ENCODE results near the gene MAP6D1.

The MAP6D1 gene

DNA sequence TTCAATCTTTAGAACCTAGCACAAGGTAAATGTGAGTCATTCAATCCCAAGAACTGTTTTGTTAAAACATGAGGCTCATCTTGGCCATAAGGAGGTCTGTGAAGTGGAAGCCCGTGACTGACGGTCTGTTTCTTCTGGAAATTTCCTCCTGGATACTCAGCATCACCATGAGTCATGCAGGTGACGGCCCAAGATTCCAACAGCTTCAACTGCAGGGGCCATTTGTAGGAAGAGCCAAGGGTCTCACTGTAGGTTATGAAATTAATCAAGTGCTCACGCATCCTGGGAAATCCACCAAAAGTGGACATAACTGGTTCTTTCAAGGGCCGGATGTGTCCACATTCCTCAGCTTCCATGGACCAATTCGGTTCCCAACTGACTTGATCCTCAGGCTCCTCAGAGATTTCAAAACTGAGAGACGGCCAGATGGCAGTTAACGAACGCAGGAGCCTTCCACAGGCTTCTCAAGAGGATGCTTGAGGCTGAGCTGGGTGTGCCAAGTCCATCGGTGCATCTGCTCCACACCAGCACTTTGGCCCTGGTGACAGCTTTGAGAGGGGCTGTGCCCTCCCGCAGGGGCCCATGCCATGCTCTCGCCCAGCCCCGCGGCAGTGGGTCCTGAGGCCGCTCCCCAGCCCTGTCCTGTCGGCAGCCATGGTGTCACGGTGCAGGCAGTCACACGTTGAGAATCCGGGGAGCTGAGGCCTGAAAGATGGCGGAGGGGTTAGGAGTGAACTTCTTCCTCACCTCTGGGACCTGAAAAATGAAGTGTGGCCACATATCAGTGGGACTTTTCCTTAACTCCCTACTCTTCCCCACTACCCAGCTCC is 8.5 kb downstream of the MAP6D1 start:
- DNase-seq (ENCODE audit: insufficient read length, low spot score): no peak
- no peak for FAIRE-seq
- no peak for TF ChIP-seq POLR2A (IDR thresholded peaks at IDR 0.05; ENCODE audit: low read depth, low read length)

DNA sequence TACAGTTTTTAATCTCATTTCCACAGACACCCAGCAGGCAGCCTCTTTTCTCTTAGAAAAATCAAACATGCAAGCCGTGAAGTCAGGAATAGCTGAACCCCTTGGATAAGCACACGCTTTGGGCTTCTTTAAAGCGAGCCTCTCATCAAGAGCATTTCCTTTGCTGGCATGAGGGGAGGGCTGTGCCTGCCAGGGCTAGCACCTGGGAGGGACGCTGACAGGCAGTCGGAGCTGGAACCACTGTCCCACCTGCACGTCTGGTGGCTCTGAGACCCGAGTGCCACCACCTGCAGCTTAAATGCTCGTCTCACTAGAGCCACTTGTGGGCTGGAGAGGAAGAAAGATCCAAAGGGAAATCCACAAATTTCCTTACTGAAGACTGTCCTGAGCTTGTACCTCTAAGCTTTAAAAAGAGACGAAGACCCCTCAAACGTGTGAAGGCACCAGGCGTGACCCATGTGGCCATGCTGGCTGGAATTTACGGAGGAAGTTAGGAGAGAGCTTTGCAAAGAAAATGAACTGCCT is 9.4 kb downstream of the MAP6D1 start:
- DNase-seq (ENCODE audit: insufficient read length, low spot score): no peak
- no peak for FAIRE-seq
- TF ChIP-seq POLR2A (IDR thresholded peaks at IDR 0.05; ENCODE audit: low read depth, low read length): no peak

DNA sequence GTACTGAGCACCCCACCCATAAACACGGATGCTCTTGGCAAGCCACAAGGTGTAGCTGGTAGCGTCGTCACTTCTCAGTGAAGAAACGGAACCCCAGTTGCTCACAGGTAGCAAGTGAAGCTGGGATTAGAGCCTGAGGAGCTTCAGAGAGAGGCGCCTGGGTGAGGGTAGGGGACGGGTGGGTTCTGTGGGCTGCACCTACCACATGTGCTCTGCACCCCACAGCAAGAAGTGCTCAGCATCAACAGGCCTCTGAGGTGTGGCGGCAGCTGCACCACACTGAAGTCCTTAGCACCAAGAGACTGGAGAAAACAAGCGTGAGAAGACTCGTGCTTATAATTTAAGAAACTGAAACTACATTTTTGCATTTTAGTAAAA is 9.8 kb downstream of the MAP6D1 start:
- DNase-seq (ENCODE audit: insufficient read length, low spot score) (no peak), FAIRE-seq (no peak)
- TF ChIP-seq POLR2A (IDR thresholded peaks at IDR 0.05; ENCODE audit: low read depth, low read length): no peak

DNA sequence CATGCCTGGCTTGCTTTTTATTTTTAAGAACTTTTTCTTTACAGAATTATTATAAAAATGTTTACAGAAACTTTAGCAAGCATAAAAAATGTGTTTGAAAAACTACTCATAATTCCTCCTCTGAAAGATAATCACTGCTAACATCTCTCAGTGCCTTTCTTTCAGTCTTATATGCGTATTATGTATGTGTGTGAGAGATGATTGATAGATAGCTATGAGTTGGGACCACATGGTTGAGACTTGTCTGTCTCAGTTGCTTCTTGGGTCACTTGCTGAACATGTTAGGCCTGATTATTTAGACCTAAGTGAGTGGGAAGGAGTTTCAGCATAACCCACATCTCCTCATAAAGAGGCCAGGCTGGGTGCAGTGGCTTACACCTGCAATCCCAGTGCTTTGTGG is 11.1 kb downstream of the MAP6D1 start:
- DNase-seq (ENCODE audit: insufficient read length, low spot score) (no peak), FAIRE-seq (no peak)
- no peak for TF ChIP-seq POLR2A (IDR thresholded peaks at IDR 0.05; ENCODE audit: low read depth, low read length)

DNA sequence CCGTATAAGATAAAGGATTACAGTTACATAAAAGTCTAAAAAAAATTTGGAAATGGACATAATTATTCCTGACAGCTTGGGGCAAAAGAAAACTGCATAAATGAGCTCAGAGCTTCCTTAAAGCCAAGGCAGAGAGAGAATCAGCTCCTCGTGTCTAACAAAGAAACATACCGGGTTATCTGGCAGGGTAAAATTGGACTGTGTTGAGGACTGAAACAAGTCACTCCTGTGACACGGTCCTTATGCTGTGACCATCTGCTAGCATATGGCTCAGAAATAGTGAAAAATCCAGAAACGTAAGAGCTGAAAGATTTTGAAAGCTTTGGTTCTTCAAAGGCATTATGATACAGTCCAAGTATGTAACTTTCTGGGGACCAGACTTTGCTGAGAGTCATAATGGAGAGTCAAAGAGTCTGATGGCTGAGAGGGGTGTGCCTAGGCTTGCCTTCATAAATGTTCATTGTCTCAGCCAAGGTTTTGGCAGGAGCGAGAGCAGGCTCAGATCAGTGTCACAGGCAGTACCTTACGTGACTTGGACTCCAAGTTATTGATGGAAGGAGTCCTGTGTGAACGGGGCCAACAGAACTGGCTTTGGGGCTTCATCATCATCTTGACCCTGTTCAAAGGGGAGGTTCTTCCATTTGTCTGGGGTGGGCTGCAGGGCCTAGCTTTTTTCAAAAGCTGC is 12.5 kb downstream of the MAP6D1 start:
- DNase-seq (ENCODE audit: insufficient read length, low spot score) (no peak), FAIRE-seq (no peak)
- no peak for TF ChIP-seq POLR2A (IDR thresholded peaks at IDR 0.05; ENCODE audit: low read depth, low read length)

DNA sequence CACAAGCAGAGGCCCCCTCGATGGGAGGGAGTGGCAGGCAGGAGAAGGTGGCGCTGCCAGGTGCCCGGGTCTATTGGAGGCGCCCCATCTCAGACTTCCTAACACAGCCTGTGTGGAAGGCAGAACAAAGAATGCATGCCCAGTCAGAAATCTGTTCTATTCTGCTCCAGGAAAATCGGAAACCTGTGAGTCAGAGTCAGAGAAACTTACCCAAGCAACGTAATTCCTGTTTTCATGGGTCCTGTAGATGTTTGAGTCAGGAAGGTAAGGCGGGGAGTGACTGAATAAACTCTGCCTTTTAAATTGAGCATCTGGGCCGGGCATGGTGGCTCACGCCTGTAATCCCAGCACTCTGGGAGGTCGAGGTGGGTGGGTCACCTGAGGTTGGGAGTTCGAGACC is 13.7 kb downstream of the MAP6D1 start:
- DNase-seq (ENCODE audit: insufficient read length, low spot score): no peak
- no peak for FAIRE-seq
- TF ChIP-seq POLR2A (IDR thresholded peaks at IDR 0.05; ENCODE audit: low read depth, low read length): no peak

DNA sequence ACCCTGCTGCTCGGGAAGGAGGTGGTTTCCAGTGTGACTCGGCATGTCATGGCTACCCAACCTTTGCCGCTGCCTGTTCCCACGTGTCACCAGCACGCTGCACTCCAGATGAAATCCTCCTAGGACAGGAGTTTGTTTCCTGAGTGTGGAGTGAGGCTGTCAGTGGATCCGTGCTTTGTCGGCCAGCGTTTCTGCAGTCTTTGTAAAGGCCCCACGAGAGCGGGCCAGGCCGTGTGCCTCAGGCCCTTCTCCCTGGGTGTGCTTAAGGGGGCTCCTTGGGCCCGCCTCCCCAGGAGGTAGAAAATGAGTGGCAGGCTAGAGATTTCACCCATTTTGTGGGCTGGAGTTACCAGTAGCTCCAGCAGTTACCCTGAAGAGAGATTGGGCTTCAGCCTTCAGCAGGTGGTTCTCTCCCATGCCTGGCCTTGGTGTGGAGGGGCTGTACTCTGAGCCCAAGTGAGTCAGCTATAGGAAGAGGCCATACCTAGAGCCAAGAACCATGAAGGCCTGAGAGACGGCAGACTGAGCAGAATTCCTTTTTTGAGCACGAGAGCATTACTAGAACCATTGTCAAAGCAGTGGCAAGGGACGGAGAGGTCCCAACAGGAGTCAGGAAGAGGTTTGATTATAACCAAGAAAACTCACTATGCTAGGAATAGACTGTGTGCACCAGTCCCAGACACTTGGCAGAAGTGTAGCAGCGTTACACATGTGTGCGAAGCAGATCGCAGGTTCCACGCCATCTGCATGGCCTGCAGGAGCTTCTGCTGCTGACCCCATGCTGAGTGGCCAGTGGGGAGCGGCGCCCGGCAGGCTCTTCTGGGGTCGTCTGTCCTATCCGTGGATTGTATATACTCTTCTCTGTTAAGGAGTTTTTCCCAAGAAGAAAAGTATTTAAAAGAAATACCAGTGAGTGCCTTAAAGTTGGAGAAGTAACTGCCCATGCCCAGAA is 14.5 kb downstream of the MAP6D1 start:
- FAIRE-seq (no peak), DNase-seq (ENCODE audit: insufficient read length, low spot score) (no peak)
- TF ChIP-seq POLR2A (IDR thresholded peaks at IDR 0.05; ENCODE audit: low read depth, low read length): no peak

DNA sequence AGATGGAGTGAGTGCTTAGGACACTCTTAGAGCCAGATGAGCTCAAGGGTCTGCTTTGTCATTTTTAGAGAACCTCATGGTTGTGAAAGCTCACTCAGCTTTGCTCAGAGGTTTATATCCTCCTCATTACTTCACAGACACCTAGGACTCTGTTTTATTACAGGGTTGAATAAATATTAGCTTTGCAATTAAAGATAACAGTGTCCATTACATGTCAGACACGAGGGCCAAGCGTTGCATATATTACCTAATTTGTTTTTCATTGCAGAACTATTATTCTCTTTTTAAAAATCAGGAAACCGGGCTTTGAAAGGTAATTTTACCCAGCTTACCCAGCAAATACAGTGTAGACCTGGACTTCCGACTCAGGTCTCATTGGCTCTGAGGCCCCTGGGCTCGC is 16.1 kb downstream of the MAP6D1 start:
- FAIRE-seq: no peak
- no peak for DNase-seq (ENCODE audit: insufficient read length, low spot score)
- TF ChIP-seq POLR2A (IDR thresholded peaks at IDR 0.05; ENCODE audit: low read depth, low read length): no peak

DNA sequence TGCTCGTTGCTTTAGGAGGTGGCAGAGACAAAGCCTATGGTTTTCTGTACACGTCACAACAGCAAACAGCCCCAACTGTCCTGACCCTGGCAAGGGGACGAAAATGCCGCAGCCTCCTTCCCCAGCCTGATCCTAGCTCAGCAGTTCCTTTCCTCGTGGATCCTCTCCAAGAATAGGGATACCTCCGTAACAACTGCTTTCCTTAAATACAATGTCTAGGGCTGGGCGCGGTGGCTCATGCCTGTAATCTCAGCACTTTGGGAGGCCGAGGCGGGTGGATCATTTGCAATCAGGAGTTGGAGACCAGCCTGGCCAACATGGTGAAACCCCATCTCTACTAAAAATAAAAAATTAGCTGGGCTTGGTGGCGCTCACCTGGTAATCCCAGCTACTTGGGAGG is 17.0 kb downstream of the MAP6D1 start:
- FAIRE-seq (no peak), DNase-seq (ENCODE audit: insufficient read length, low spot score) (no peak)
- no peak for TF ChIP-seq POLR2A (IDR thresholded peaks at IDR 0.05; ENCODE audit: low read depth, low read length)

DNA sequence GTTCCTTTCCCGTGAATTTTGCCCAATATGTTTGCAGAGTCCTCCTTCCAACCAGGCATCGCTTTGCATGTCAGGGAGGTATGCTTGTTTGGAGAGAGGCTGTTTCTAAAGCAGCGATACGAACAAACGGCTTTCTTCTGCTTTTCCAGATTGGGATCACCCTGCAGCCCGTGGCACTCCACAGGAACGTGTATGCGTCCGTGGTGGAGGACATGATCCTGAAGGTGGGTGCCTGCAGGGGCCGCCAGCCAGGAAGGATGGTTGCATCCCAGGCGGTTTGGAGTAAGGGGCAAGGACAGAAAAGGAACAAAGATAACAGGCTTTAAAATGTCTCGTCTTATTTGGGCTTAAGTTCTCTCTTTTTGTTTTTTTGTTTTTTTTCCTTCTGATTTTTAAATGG is 17.5 kb downstream of the MAP6D1 start:
- no peak for DNase-seq (ENCODE audit: insufficient read length, low spot score)
- TF ChIP-seq POLR2A (IDR thresholded peaks at IDR 0.05; ENCODE audit: low read depth, low read length): no peak
- no peak for FAIRE-seq

DNA sequence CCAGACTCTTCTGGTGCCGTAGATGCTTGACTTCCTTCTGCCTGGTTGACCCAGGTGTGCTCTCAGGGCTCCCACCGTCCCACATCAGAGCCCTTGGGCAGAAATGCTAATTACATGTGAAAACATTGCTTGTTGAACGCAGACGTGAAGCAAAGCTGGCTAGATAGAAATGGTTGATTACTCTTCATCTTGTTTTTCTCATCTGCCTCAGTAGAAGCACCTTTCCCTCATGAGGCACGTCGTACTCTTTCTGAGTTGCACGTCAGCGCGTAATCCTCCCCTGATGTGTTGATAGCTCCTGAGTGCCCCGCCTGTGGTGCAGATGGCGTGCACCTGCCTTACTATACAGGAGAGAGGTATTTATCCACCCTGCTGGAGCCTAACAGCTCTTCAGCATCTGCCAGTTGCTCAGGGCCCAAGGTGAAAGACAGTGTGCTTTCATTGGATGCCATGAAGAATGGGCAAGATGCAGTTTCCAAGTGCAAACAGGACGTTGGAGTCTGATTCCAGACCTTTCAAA is 18.1 kb downstream of the MAP6D1 start:
- TF ChIP-seq POLR2A (IDR thresholded peaks at IDR 0.05; ENCODE audit: low read depth, low read length): no peak
- FAIRE-seq (no peak), DNase-seq (ENCODE audit: insufficient read length, low spot score) (no peak)

DNA sequence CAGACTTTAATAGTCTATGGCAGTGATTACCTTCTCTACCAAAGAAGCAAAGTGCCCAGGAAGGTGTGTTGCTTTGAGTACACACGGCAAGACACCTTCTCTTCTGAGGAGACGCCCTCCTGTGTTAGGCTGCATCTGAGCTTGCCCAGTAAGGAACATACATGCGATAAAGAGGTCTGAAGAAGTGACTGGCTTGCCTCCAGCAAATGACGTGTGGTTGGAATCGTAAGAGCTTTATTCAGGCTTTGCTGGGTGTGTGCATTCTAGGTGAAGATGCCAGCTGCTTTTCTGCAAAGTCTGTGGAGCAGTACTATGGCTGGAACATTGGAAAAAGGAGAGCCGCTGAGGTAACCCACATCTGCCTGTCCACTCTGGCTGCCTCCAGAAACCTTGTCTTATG is 22.4 kb downstream of the MAP6D1 start:
- FAIRE-seq (no peak), DNase-seq (ENCODE audit: insufficient read length, low spot score) (no peak)
- TF ChIP-seq POLR2A (IDR thresholded peaks at IDR 0.05; ENCODE audit: low read depth, low read length): no peak

DNA sequence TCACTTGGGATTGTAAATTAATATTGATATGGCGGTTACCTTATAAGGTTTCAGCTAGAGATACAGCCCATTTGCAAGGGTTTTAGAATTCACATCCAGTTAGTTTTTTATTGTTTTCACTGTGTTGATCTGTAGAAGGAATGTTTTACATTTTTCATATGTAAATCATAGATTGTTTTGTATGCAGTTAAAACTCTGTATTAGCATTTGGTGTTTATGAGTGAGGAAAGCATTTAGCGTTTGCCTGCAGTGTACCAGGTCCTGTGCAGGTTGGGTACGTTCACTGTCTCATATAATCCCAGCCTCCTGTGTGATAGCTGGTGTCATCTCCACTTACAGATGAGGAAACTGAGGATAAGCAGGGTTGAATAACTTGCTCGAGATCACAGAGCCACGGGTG is 23.8 kb downstream of the MAP6D1 start:
- no peak for FAIRE-seq
- no peak for DNase-seq (ENCODE audit: insufficient read length, low spot score)
- TF ChIP-seq POLR2A (IDR thresholded peaks at IDR 0.05; ENCODE audit: low read depth, low read length): no peak

Data from H54 (cell line).